ENCODE results near the gene CDK5RAP2. TPM values are rescaled to one million over a fixed set of nuclear protein-coding genes. Genes with fewer than 3 reads are reported as not detected.

The CDK5RAP2 gene
- total RNA-seq, 1 experiment from 2014 or later = 56.4 TPM

GRCh38 chr9:120478208-120478607 lies 101.8 kb downstream of the CDK5RAP2 start:
- Histone ChIP-seq H2AK5ac (ENCODE audit: insufficient read length, low read length) (no peak overlapping the region), H3K56ac (ENCODE audit: insufficient read length, low read depth, low read length) (no peak overlapping the region), H3K79me2 (ENCODE audit: insufficient read depth, low read length) (no peaks in the 10 kb centered on the region; the same call in 1 of the 2 replicates), H2BK12ac (ENCODE audit: insufficient read length, low read depth, low read length) (no peak overlapping the region), H3K27ac (ENCODE audit: insufficient read length, low read depth, low read length) (no peak overlapping the region), H3T11ph (ENCODE audit: low read length) (no peak overlapping the region), H2BK20ac (ENCODE audit: low read depth, low read length, poor library complexity, severe bottlenecking) (no peak overlapping the region), H2BK120ac (ENCODE audit: low read depth, low read length, poor library complexity, severe bottlenecking) (no peak overlapping the region), H4K8ac (replicated peaks; ENCODE audit: insufficient read length, low read depth, low read length) (no peak overlapping the region), H4K91ac (ENCODE audit: insufficient read length, low read depth, low read length) (no peak overlapping the region), H3K79me1 (ENCODE audit: insufficient read depth, low read depth, low read length, poor library complexity, severe bottlenecking) (no peaks in the 10 kb centered on the region), H3K18ac (ENCODE audit: insufficient read length, low read depth, low read length) (no peak overlapping the region), H3K27me3 (ENCODE audit: insufficient read depth, low read length) (no peaks in the 10 kb centered on the region), H2AFZ (ENCODE audit: low read length) (no peak overlapping the region), H3K4me2 (ENCODE audit: insufficient read depth, insufficient read length, low read length) (no peak overlapping the region), H4K5ac (ENCODE audit: insufficient read length, low read depth, low read length) (no peak overlapping the region), H3K14ac (ENCODE audit: insufficient read depth, low read length) (no peak overlapping the region), H3K9ac (ENCODE audit: extremely low read depth, insufficient read length, low read length) (no peak overlapping the region), H3K4ac (ENCODE audit: low read depth, low read length) (no peak overlapping the region), H3K9me3 (ENCODE audit: control insufficient read depth, low read depth, low read length) (no peaks in the 10 kb centered on the region), H2BK15ac (ENCODE audit: low read depth, low read length) (no peak overlapping the region), H2BK5ac (ENCODE audit: insufficient read length, low read length) (no peak overlapping the region), H3K23me2 (ENCODE audit: insufficient read length, low read depth, low read length, poor library complexity, severe bottlenecking) (no peaks in the 10 kb centered on the region), H3K4me1 (ENCODE audit: insufficient read depth, low read length) (no peaks in the 10 kb centered on the region; the same call in 1 of the 2 replicates), H3K23ac (ENCODE audit: insufficient read length, low read depth, low read length) (no peak overlapping the region), H4K20me1 (ENCODE audit: control insufficient read depth, insufficient read depth, insufficient read length) (no peaks in the 10 kb centered on the region)
- Mint-ChIP-seq H3K36me3 (ENCODE audit: insufficient read depth in 1 of 3, low read depth in 3 of 3) (peaks cover 16 to 49% (median 46%) of the 10 kb centered on the region in 3 experiments; a peak in 6 of 7 replicates), H3K27ac (peak overlapping the region in 1 of 3 experiments; percentile 64; a peak in 1 of 7 replicates), H3K27me3 (ENCODE audit: low read depth) (no peaks in the 10 kb centered on the region), H3K4me3 (no peak overlapping the region), H3K9me3 (no peaks in the 10 kb centered on the region), H3K4me1 (peaks cover 19 to 22% of the 10 kb centered on the region in 2 experiments)
- no CpG with 5 or more reads among the region's 6 CpGs for WGBS (ENCODE audit: extremely low coverage, insufficient read length, low lambda C conversion rate)
- no peak for DNase-seq
- TF ChIP-seq, protein P1, sequence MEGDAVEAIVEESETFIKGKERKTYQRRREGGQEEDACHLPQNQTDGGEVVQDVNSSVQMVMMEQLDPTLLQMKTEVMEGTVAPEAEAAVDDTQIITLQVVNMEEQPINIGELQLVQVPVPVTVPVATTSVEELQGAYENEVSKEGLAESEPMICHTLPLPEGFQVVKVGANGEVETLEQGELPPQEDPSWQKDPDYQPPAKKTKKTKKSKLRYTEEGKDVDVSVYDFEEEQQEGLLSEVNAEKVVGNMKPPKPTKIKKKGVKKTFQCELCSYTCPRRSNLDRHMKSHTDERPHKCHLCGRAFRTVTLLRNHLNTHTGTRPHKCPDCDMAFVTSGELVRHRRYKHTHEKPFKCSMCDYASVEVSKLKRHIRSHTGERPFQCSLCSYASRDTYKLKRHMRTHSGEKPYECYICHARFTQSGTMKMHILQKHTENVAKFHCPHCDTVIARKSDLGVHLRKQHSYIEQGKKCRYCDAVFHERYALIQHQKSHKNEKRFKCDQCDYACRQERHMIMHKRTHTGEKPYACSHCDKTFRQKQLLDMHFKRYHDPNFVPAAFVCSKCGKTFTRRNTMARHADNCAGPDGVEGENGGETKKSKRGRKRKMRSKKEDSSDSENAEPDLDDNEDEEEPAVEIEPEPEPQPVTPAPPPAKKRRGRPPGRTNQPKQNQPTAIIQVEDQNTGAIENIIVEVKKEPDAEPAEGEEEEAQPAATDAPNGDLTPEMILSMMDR (conservative IDR thresholded peaks at IDR 0.05) = no peak

All from H9 (cell line).